Stimulated activated CD8-positive, alpha-beta memory T cell treated with anti-CD3 and anti-CD28 coated beads, Interleukin-4, amount 100 ng/mL, for 4 hours (primary cell): ENCODE measurements around the gene RBMS3.

Source experiments
- DNase-seq, 2 donors: peaks; one replicate each; pipeline ENCODE4 v3.0.0-alpha.2; 2020; ENCODE audit warnings: low read depth in 2 of 2, low spot score in 1 of 2

Gene RBMS3

DNA sequence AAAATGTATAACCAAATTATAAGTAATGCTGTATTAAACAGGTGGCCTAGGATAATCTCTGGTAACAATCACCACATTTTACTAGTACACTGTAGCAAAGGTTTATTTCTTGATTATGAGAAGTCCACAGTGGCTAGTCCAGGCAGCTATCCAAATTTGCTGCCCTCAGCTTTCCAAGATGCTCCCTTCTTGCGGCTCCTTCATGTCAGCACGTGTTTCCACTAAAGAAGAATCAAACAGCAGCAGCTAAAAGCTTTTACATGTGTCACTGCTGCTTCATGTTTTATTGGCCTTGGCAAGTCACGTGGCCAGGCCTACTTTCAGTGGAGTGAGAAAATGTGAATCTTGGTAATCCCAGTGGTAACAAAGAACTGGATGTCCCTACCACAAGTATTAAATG lies 5.6 kb upstream of the RBMS3 start:
- no peak for DNase-seq

DNA sequence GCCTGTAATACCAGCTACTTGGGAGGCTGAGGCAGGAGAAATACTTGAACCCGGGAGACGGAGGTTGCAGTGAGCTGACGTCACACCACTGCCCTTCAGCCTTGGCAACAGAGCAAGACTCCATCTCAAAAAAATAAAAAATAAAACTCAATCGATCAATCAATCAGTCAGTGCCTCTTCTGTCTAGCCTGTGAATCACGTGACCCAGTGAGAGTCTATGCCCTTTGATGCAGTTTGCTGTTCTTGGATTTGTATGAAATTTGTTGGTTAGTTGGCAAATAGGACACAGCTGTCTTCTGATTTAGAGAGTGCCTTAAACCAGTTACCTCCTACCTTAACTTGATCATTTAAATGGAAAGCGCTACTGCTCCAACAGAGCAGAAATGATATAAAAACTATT lies 3.6 kb upstream of the RBMS3 start:
- no peak for DNase-seq

DNA sequence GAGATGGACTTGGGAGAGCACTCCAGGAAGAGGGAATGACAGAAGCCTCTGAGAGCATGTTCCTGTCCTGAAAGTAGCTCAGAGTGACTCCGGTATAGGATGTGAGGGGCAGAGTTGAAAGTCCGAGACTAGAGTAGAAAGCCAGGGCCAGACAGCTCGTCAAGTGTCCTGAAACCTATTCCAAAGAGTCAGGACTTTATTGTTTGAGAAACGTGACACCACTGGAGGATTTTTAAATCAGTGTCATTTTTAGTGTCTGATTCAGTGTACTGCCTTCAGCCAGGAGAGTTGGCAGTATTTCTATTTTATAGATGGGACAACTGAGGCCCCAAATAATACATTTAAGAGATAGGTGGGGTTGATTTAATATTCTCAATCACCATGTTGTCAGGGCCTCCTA lies 1.6 kb upstream of the RBMS3 start:
- DNase-seq = no peak

DNA sequence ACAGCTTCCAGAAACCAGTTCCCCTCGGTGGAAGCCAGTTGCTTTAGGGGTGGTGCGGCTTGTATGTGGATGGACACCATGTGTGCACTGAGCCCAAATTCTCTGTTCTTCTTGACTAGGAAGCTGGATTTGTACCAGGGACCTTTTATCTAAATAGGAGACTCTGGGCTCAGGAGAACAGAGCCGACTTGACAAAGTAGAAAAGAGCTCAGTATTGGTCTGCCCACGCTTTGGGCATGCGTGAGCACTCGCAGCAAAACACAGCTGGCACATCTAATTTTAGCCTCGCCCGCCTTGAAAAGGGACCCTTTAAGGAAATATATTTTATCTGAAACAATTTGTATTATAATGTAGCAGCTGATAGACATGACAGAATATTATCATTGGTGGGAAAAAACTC lies 1.1 kb upstream of the RBMS3 start:
- no peak for DNase-seq

DNA sequence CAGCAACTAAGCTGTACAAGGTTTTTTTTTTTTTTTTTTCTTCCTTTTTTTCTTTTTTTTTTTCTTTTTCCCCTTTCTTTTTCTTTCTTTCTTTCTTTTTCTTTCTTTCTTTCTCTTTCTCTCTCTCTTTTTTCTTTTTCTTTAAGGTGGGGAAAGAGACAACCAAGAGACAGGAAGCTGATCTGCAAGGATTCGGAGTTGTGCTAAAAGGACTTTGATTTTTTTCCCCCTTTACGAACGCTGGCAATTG lies 148 bp downstream of the RBMS3 start:
- DNase-seq = no peak

DNA sequence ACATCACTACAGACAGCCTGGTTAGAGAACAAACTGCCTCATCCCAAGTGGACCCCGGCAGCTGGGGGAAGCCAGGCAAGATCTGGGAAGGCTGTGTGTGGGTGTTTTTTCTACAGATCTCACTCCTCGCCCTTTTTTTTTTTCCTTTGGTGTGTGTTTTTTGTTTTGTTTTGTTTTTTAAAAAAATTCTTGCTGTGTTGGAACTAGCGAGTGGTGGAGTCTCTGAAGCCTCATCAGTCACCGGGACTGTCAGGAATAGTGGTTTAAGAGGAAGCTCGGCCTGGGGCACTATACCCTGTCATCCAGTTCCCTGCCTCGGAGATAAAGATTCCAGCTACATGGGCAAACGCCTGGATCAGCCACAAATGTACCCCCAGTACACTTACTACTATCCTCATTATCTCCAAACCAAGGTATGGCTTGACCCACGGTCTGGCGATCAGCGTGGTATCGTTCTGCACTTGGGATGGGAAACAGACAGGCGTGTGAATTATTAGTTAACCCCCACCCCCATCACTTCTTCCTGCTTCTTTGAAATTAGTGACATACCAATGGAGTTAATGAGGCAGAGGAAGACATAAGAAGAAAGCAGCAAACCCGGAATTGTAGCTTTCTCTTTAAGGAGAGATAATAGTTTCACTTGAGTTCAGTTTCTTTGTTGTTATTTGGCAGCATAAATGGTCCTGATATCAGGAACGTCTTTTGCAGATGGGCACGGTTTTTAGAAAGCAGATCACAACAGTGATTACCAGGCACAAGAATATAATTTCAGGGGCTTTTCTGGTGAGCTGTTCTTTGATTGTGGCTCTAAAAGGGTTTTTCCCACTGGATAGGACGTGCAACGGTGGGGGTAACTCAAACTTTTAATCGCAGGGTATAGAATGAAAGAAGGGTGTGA lies 722 bp downstream of the RBMS3 start:
- DNase-seq = no peak

DNA sequence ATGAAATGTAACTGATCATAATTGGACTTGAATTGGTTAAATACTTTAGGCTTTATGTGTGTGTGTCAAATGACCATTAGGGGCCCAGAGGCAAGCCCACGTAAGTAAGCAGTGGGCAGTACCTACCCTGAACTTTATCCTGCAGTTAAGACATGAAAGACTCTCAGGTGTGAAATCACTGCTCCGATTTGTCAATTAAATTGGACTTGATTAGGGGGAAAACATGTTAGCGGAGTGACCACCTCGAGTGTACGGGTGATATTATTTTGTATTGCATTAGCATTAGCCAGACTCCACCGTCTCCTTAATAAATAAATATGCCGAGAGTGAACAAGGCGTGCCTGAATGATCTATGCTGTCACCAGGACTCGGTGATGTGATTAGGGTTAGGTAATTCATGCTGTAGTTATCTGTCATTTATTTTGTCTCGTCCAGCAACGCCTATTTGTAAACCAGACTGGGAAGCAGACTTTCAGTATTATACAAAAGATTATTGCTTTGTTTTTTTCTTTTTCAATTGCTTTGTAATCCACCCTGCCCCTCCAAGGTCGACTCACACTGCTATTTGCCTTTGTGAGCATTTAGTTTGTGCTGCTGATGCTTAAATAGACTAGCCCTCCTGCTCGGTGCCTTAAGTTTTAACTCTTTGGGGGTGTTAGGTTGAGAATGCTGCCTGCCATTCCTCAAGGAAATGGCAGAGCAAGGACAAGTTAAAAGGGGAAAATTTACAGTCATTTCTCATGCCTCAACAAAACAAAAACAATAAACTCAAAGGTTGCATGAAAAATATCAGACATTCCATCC lies 1.8 kb downstream of the RBMS3 start:
- DNase-seq = no peak

DNA sequence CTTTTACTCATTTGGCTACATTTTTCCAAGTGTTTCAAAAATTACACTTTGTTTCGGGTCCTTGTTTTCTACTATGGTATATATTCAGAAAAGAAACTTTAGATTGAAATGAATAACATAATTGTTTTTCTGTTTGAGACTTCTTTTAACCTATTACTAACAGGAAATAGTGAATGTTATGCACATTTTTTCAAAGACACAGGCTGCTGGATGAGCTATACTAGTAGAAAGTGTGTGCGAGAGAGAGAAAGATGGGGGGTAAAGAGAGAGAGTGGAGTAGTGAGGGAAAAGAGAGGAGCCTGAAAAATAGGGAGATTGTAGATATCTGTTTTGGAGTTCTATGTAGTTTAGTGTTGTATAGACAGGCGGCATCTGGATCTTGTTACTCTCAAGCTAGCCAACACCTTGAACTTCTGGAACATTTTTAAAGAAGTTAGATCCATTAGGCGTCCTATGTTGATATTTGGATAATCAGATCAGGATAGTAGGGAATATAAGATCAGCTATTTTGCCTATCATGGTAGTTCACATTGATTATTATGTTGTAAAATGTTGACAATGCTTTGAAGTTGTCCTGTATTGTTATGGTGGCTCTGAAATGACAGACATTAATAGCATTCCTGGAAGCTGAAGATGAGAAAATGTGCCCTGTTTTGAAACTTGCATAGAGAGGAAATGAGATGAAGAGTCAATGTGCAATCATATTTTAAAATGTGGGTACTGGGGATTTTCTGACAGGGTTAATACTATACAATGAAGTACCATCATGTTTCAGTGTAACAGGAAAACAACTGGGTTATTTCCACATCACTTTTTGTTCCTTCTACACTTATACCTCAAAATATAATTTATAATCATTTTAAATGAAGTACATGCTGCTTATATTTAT lies 2.6 kb downstream of the RBMS3 start:
- no peak for DNase-seq

DNA sequence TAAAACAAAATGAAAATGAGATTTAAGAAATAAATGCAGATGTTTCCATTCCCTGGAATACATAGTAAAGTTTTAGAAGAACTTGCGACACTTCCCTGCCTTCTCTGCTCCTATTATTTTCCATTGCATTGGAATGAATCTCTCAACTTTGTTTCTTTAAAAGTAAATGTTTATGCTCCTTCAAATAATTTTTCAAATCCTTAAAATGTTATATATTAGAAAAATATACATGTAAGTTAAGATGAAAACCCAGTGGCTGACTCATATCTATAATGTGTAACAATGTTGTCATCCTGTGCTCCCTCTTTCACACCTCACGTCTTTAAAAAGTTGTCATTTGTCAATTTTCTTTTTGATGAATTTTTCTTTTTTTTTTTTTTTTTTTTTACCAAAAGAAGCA lies 3.6 kb downstream of the RBMS3 start:
- no peak for DNase-seq

DNA sequence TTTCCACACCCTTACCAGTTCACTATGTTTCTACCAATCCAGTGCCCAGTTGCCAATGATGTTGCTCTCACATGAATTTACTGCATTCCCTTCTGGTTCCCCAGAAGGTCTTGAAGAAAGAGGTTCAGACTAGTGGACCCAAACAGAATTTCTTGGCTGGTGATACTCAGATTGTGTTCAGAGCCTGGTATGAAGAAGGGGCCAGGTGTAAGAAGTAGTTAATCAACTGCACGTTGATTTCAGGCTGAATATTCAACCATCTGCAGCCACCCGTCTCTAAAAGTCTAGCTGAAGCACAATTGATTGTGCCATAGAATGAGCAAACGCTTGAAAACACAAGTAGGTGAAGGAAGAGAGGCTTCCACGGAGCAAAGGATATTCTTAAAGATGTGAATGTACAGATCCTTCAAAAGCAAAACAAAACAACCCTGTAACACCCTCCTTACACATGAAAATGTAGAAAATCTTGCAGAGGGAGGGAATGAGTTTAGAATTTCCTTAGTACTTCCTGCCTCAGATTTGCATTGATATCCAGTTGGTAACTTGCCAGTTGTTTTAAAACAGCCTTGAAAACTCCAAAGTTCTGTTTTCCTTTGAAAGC lies 4.7 kb downstream of the RBMS3 start:
- DNase-seq = no peak

DNA sequence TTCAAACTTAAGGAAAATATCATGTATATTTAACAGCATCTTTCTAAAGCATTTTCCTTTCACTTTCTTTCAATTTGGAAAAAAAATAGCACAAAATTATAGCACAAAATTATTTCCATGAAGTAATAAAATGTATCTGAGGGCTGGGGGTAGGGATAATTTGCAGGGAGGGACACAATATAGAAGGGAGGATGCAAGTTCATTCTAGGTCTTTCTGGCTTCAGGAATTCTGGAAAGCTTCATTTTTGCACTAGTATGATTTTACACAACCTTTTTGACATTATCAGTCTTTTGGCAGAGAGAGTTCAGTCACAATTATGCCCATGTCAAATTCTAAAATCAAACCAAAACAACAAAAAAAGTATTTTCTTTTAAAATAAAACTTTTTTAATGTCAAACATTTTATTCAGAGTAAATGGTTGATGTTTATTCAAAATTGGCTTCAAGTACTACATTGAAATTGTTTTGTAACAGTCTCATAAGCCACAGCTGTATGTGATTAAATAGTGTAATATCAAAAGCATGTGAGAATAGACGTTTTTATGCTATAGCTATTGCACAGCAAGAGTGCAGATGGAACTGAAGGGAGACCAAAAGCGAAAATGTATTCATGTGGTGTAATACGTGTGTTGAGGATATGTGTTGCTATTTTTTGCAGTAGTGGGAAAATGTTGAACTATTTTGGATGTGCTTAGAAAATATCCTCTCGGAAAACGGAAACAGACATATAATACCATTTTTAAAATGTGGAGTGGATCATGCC lies 5.8 kb downstream of the RBMS3 start:
- no peak for DNase-seq

DNA sequence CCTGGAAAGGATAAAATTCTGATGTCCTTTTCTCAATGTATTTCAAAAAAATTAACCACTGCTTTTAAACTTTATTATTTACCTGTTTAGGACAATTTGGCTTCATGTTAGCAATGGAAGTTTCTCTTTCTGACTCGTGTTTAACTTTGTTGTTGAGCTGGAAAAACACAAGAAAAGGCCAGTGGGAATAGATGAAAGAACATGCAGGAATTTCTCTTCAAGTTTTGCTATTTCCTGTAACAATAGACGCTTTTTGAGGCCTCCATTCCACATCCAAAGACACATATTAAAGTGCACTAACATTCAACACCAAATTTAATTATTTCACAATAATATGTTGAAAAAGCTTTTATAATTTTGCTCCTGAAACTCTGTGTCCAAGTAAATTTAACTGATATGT lies 9.7 kb downstream of the RBMS3 start:
- no peak for DNase-seq

DNA sequence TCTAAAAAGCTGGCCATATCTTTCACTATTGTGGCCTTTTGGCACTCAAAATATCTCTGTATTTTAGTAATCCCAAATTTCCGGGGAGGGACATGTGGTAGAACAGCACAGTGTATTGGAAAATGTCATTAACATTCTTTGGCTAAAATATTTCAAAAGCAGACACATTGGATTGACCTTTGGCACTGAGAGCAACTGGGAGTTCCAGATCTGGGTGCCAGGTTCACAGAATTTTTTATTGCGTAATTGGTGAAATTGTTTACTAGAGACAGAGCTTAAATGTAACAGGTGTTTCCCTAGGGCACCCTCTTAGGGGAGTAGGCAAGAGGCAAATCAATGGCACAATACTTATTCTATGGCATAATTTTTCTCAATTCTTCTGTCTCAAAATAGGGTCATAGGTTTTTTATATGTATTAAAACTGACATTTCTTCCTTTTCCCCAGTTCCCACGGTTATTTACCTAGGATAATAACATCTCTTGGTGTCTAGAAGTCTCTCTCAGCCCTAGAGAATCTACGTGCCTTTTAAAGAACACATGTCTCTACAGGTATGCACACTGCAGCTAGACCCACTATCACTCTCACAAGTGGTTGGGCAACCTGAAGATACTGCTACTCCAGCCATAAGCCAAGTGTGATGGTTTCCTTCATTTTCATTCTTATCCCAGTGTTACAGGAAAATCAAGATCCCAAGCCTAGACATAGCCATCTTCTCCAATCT lies 10.6 kb downstream of the RBMS3 start:
- DNase-seq = no peak

DNA sequence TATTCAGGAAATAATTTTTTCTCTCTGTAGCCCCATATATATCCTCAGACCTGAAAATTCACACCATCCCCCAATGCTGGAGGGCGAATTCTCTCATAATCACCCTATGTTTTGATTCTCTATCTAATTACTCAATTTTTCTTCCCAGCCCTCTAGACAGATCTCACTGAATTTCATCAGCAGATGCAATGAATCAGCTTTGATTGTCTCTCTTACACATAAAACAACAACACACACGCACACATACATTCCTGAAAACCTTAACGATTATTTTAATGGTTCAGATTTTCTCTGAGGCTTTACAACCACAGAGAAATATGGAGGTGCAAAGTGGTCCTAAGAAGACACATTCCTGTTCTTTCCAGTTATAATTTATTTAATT lies 11.1 kb downstream of the RBMS3 start:
- DNase-seq = no peak

DNA sequence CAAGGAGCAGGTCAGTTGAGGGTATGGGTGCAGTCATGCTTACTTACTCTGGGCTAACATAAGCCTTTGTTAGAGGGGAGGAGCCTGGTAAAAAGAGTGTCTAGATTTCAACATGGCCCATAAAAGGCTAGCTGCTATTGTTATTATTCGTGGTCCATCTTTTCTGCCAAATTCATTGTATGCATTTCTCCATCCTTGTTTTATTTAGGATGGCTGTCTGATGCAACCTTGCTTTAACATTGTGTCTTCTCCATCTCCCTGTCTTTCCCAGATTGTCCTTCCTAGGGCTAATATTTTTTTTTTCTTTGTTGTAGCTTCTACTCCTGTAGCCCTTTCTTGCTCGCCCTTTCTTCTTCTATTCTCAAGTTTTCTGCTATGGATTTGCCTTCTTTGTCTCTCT lies 12.6 kb downstream of the RBMS3 start:
- DNase-seq = no peak

DNA sequence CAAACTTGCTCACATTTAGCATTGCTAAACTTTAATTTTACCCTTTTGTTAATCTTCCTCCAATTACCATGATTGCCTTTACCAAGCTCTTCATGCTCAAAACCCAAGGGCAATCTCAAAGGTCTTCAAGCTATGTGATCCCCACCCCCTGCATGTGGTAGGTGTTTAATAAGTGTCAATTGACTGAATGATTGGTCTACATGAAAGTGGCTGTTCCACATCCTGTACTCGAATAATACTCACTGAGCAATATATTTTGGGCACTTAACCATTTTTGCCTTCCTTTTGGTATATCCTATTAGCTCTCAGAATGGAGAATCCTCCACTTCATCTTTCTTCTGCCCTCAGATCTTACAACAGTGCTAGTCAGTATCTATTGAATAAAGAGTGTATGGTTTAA lies 17.1 kb downstream of the RBMS3 start:
- no peak for DNase-seq

DNA sequence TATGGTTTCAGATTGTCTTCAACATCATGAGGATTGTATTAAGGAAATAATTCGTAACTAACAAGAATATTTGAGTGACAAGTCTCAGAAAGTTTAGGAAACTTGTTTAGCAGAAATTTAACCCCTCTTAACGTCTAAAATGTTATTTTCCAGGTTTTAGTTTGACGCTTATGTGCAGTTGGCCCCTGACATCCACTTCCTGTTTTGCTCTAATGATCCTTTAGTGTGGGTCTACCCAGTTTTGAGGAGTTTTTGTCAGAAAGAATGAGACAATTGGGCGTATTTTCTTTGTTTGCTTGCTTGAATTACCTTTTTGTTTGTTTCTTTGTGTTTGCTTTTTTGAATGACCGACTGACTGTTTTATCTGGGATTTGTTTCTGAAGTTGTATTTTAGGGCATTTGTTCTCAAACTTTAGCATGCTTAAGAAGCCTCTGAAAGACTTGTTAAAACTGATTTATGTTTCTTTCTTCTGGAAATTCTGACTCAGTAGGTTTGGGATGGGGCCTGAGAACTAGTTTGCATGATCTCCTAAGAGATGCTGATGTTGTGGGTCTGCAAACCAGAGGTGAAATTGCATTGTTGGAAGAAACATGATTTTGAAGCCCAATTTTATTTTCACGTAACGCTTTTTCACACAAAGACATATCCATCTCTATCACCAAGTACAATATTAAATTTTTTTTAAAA lies 20.6 kb downstream of the RBMS3 start:
- DNase-seq = no peak

DNA sequence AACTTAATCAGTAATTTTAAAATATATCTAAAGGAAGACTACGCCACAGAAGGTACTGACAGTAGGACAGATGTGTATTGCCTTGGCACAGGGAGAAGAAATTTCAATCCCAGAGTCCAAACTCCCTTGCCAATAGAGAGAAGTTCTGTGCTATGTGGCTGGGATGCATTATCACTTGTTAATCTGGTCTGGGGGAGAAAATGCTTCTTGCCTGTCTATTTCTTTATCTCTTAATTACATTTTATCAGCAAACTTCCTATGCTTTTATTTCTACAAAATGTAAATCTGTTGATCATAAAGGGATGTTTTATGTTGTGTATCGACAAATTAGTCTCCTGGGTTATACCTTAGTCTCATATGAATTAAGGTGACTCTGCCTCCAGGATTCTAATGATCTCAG lies 21.7 kb downstream of the RBMS3 start:
- no peak for DNase-seq

DNA sequence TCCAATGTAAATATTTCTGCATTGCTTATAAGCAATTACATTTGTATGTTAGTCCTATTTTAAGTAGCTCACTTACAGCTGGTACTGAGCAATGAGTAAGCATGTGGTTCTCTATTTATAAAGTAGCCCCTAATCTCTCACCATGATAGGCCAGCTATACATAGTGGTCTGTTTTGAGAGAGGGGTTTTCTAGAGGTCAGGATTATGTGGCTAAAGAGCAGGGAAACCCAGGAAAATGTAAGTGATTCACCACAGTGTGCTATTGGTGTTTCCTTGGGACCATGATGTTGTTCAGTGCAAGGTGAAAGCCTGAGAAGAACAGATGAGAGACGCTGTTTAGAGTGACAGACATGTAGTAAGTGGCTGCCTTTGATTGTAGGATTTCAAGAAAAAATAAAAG lies 26.4 kb downstream of the RBMS3 start:
- DNase-seq = no peak

DNA sequence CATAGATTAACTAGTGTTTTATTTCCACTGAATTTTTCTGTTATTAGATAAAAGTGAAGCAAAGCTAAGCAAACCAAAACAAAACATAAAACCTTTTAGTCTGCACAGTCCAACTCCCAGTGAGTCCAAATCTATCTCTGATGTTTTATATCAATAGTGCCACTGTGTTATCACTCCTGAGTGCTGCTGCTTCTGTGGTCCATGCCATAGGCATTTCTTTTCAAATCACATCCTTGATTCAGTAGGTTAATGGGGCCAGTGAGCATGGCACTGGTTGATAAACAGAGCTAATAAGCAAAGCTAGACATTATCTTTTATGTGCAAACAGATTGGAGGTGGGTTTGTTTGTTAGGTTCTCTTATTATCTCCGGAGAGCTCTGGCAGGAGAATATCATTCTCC lies 30.0 kb downstream of the RBMS3 start:
- no peak for DNase-seq
